Fibroblast of lung (primary cell): ENCODE measurements around the gene CTBP2.

Source experiments
- CTCF ChIP-seq, 2 donors: IDR thresholded peaks in 1 of 2; conservative IDR thresholded peaks in 1 of 2; 1 replicate in 1 of 2; 2 replicates in 1 of 2; pipeline ENCODE4 v1.5.1; 2011 to 2012; ENCODE audit warnings: low read length in 2 of 2, control low read depth in 1 of 2, inconsistent platforms in 1 of 2, low read depth in 1 of 2, mild to moderate bottlenecking in 1 of 2
- EZH2 ChIP-seq: IDR thresholded peaks from 2 replicates; pipeline ENCODE4 v1.5.1; 2012; ENCODE audit warnings: low read length, control low read depth, mild to moderate bottlenecking; ENCODE audit errors: missing control alignments

- TF ChIP-seq CTCF (conservative IDR thresholded peaks at IDR 0.05 in 1 of 2, IDR thresholded peaks at IDR 0.05 in 1 of 2; ENCODE audit: low read depth in 1 of 2, low read length in 2 of 2) (no peak), EZH2 (no peak)
Observed at GRCh38 chr10:124993345-124993708, 167.0 kb downstream of the CTBP2 start.
